Trophoblast cell (in vitro differentiated cells and primary cell): Measurements from ENCODE around the gene CLIC2.
"Not testable (repeated sequence)": the region's sequence is repeated elsewhere in the genome, so short reads cannot be mapped to it uniquely, and the experiment has no call there.

Experiments used
- DNase-seq, 2 donors: peaks; one replicate each; pipeline ENCODE4 v3.0.0-alpha.2; 2016
- H2AFZ ChIP-seq: 2 replicates; pipeline ENCODE4 v1.6.1; 2013; ENCODE audit warnings: low read length, moderate library complexity, mild to moderate bottlenecking; ENCODE audit not compliant: insufficient read depth, poor library complexity
- H2AK5ac ChIP-seq: 2 replicates; pipeline ENCODE4 v1.6.1; 2013; ENCODE audit warnings: mild to moderate bottlenecking, low read length
- H2BK120ac ChIP-seq: 2 replicates; pipeline ENCODE4 v1.6.1; 2013; ENCODE audit warnings: low read length, mild to moderate bottlenecking, moderate library complexity; ENCODE audit not compliant: insufficient read depth, poor library complexity
- H2BK12ac ChIP-seq: 2 replicates; pipeline ENCODE4 v1.6.1; 2013; ENCODE audit warnings: mild to moderate bottlenecking, low read length, moderate library complexity
- H2BK5ac ChIP-seq: 2 replicates; pipeline ENCODE4 v1.6.1; 2013; ENCODE audit warnings: low read length, low read depth, moderate library complexity, mild to moderate bottlenecking; ENCODE audit not compliant: poor library complexity
- H3K14ac ChIP-seq: 2 replicates; pipeline ENCODE4 v1.6.1; 2013; ENCODE audit warnings: mild to moderate bottlenecking, low read length
- H3K18ac ChIP-seq: 2 replicates; pipeline ENCODE4 v1.6.1; 2013; ENCODE audit warnings: mild to moderate bottlenecking, low read length
- H3K23ac ChIP-seq: 2 replicates; pipeline ENCODE4 v1.6.1; 2013; ENCODE audit warnings: low read length
- H3K27ac ChIP-seq: 2 replicates; pipeline ENCODE4 v1.5.1; 2013; ENCODE audit warnings: low read depth, mild to moderate bottlenecking, inconsistent platforms, low read length, moderate library complexity
- H3K27me3 ChIP-seq: 2 replicates; pipeline ENCODE4 v1.6.1; 2013; ENCODE audit warnings: inconsistent platforms, mild to moderate bottlenecking, low read length, moderate library complexity; ENCODE audit not compliant: insufficient read depth
- H3K36me3 ChIP-seq, 2 experiments: 1 replicate in 1 of 2; 2 replicates in 1 of 2; pipeline ENCODE4 v1.6.1; 2013; ENCODE audit warnings: low read length in 2 of 2, mild to moderate bottlenecking in 2 of 2, moderate library complexity in 1 of 2; ENCODE audit not compliant: insufficient read depth in 2 of 2, control insufficient read depth in 1 of 2
- H3K4ac ChIP-seq: 2 replicates; pipeline ENCODE4 v1.6.1; 2013; ENCODE audit warnings: low read depth, mild to moderate bottlenecking, low read length, moderate library complexity
- H3K4me1 ChIP-seq, 2 experiments: 1 replicate in 1 of 2; 2 replicates in 1 of 2; pipeline ENCODE4 v1.6.1; 2013; ENCODE audit warnings: low read length in 2 of 2, mild to moderate bottlenecking in 2 of 2, moderate library complexity in 1 of 2; ENCODE audit not compliant: insufficient read depth in 2 of 2, control insufficient read depth in 1 of 2
- H3K4me2 ChIP-seq: 2 replicates; pipeline ENCODE4 v1.6.1; 2013; ENCODE audit warnings: inconsistent platforms, mild to moderate bottlenecking, low read length, moderate library complexity
- H3K4me3 ChIP-seq: 2 replicates; pipeline ENCODE4 v1.5.1; 2013; ENCODE audit warnings: mild to moderate bottlenecking, low read depth, low read length, inconsistent platforms
- H3K79me1 ChIP-seq: one replicate; pipeline ENCODE4 v1.6.1; 2013; ENCODE audit warnings: low read length
- H3K79me2 ChIP-seq: 2 replicates; pipeline ENCODE4 v1.6.1; 2013; ENCODE audit warnings: low read length, mild to moderate bottlenecking; ENCODE audit not compliant: control insufficient read depth, insufficient read depth, poor library complexity
- H3K9ac ChIP-seq: 2 replicates; pipeline ENCODE4 v1.6.1; 2013; ENCODE audit warnings: mild to moderate bottlenecking, low read length
- H3K9me3 ChIP-seq: 2 replicates; pipeline ENCODE4 v1.6.1; 2013; ENCODE audit warnings: low read depth, mild to moderate bottlenecking, control low read depth, inconsistent platforms, low read length; ENCODE audit not compliant: insufficient read depth
- H4K12ac ChIP-seq: 2 replicates; pipeline ENCODE4 v1.6.1; 2013; ENCODE audit warnings: low read depth, mild to moderate bottlenecking, low read length, moderate library complexity
- H4K8ac ChIP-seq: 2 replicates; pipeline ENCODE4 v1.6.1; 2013; ENCODE audit warnings: low read depth, mild to moderate bottlenecking, low read length, moderate library complexity
- H4K91ac ChIP-seq: one replicate; pipeline ENCODE4 v1.6.1; 2013; ENCODE audit warnings: low read depth, mild to moderate bottlenecking, low read length, moderate library complexity
- WGBS: extraction: QIAGEN DNeasy Blood & Tissue Kit; methylation state at CpG from one replicate; pipeline ENCODE4 v1.1.7; 2013; ENCODE audit warnings: missing lambda C conversion rate; ENCODE audit not compliant: insufficient read length, insufficient coverage; ENCODE audit errors: extremely low coverage; 5-methylcytosine and 5-hydroxymethylcytosine counted together

CLIC2 gene

DNA sequence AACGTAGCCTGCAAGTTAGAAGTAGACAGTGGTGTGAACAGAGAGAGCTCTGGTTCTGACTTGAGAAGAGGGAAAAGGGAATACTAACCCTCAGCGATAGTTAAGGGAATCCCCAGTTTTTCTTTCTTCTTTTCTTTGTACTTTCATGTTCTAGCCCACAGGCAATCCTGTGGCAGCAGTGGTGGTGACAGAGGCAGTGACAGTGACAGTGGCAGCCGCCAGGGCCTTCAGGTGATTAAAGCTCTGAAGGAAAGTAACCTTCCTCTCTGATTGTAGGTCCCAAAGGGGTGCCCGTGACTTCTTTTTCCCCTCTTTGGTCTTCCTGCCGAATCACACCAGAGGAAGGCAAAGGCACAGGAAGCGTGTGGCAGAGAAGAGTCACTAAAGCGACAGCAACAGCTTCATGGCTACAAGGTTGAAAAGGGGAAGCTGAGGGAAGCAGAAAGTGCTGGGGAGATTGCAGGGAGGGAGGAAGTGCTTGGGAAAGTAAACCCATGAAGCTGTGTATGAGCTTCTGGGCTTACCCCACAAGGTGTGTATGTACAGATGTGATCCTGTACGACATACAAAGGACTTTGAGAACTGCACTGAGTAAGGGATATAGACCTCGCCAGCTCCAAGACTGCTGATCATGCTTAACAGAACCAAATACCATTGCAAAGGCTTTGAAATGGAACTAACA is 39.5 kb upstream of the CLIC2 start:
- H4K12ac ChIP-seq, H2AFZ ChIP-seq, H3K23ac ChIP-seq, H2AK5ac ChIP-seq, H3K27ac ChIP-seq, H3K79me1 ChIP-seq, H2BK120ac ChIP-seq, H3K4me2 ChIP-seq, H4K8ac ChIP-seq, H3K4me1 ChIP-seq, H4K91ac ChIP-seq, H3K79me2 ChIP-seq, H3K4me3 ChIP-seq, H3K9me3 ChIP-seq, H2BK5ac ChIP-seq, H3K27me3 ChIP-seq, H3K9ac ChIP-seq, H2BK12ac ChIP-seq, H3K18ac ChIP-seq, H3K14ac ChIP-seq, H3K36me3 ChIP-seq, DNase-seq, H3K4ac ChIP-seq: not testable (repeated sequence)
- no CpG with 5 or more reads among the region's 9 CpGs for WGBS

DNA sequence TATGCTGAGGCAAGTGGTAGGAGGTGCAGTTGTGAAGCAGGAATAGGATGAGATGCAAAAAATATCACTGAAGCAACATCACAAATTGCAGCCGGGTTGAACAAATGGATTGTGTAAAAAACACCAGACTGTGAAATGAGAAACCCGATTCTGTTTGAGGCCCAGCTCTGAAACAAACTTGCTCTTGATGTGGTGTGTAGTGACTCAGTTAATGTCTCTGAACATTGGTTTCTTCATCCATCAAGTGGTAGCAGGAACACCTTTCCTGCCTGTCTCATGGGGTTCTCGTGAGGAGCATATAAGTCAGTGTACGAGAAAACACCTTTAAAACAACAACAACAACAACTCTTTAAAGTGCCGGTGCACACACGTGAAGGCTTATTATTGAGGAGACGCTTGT is 29.3 kb upstream of the CLIC2 start:
- H3K79me1 ChIP-seq, H3K4ac ChIP-seq, H3K9me3 ChIP-seq, H2BK5ac ChIP-seq, H4K12ac ChIP-seq, H2BK12ac ChIP-seq, H3K36me3 ChIP-seq, H3K79me2 ChIP-seq, H3K4me1 ChIP-seq, H3K27ac ChIP-seq, H2AFZ ChIP-seq, H3K18ac ChIP-seq, H3K9ac ChIP-seq, H4K8ac ChIP-seq, H3K23ac ChIP-seq, H3K4me3 ChIP-seq, H3K27me3 ChIP-seq, H2BK120ac ChIP-seq, DNase-seq, H4K91ac ChIP-seq, H2AK5ac ChIP-seq, H3K14ac ChIP-seq, H3K4me2 ChIP-seq: not testable (repeated sequence)
- no CpG with 5 or more reads among the region's 7 CpGs for WGBS

DNA sequence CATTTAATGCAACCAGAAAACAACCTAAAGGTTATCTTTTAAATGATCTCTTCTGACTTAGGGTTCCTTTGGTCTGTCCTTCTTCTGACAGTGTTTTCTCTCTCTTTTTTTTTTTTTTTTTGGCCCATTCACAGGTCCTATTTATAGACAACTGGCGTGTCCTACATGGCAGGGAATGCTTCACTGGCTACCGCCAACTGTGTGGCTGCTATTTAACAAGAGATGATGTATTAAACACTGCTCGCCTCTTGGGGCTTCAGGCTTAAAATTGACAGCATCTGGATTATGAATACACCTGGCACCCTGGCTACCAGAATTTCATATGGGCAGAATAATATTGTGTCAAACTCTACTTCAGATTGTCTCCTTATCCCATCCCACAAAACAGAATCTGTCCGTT is 15.0 kb upstream of the CLIC2 start:
- not testable (repeated sequence) for H4K91ac ChIP-seq, H3K4me2 ChIP-seq, H3K23ac ChIP-seq, H3K36me3 ChIP-seq, H2BK12ac ChIP-seq, H2AK5ac ChIP-seq, H3K79me1 ChIP-seq, H3K14ac ChIP-seq, H3K27me3 ChIP-seq, H2BK5ac ChIP-seq, H4K12ac ChIP-seq, H3K9me3 ChIP-seq, H3K18ac ChIP-seq, H3K4me3 ChIP-seq, DNase-seq, H3K79me2 ChIP-seq, H3K4ac ChIP-seq, H2AFZ ChIP-seq, H3K4me1 ChIP-seq, H2BK120ac ChIP-seq, H3K27ac ChIP-seq, H3K9ac ChIP-seq, H4K8ac ChIP-seq
- no CpG with 5 or more reads among the region's 4 CpGs for WGBS

DNA sequence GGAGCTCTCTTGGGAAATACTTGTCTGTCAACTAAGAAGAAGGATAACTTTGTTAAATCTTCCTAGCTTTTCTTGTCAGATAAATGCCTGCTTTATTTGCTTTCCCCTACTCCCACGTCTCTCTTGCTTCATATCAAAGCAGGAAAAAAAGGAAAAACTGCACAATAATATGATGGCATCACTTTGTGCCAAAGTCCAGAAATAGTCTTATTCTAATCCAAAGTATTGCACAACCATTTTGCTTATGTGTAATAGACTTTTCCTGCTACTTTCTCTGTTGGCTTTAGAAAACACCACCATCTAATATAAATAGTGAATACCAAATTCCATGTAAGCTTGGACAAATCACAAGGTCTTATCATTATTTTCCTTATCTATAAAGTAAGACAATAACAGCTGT is 11.3 kb upstream of the CLIC2 start:
- not testable (repeated sequence) for H3K27me3 ChIP-seq, H3K9me3 ChIP-seq, H2BK5ac ChIP-seq, H4K8ac ChIP-seq, H2AK5ac ChIP-seq, H2BK12ac ChIP-seq, H3K23ac ChIP-seq, H3K79me2 ChIP-seq, DNase-seq, H3K27ac ChIP-seq, H3K9ac ChIP-seq, H3K4me3 ChIP-seq, H3K36me3 ChIP-seq, H3K4me2 ChIP-seq, H3K4me1 ChIP-seq, H2BK120ac ChIP-seq, H3K79me1 ChIP-seq, H3K14ac ChIP-seq, H2AFZ ChIP-seq, H3K4ac ChIP-seq, H4K91ac ChIP-seq, H4K12ac ChIP-seq, H3K18ac ChIP-seq
- no CpG with 5 or more reads among the region's 1 CpG for WGBS
